Embryonic facial prominence (tissue), 1 donor: Measurements from ENCODE around the gene PIP5K1C.

Experiments
- DNase-seq: peaks from one replicate; pipeline ENCODE4 v3.0.0-alpha.2; 2016; ENCODE audit errors: extremely low spot score

Gene PIP5K1C, protein sequence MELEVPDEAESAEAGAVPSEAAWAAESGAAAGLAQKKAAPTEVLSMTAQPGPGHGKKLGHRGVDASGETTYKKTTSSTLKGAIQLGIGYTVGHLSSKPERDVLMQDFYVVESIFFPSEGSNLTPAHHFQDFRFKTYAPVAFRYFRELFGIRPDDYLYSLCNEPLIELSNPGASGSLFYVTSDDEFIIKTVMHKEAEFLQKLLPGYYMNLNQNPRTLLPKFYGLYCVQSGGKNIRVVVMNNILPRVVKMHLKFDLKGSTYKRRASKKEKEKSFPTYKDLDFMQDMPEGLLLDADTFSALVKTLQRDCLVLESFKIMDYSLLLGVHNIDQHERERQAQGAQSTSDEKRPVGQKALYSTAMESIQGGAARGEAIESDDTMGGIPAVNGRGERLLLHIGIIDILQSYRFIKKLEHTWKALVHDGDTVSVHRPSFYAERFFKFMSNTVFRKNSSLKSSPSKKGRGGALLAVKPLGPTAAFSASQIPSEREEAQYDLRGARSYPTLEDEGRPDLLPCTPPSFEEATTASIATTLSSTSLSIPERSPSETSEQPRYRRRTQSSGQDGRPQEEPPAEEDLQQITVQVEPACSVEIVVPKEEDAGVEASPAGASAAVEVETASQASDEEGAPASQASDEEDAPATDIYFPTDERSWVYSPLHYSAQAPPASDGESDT

DNA sequence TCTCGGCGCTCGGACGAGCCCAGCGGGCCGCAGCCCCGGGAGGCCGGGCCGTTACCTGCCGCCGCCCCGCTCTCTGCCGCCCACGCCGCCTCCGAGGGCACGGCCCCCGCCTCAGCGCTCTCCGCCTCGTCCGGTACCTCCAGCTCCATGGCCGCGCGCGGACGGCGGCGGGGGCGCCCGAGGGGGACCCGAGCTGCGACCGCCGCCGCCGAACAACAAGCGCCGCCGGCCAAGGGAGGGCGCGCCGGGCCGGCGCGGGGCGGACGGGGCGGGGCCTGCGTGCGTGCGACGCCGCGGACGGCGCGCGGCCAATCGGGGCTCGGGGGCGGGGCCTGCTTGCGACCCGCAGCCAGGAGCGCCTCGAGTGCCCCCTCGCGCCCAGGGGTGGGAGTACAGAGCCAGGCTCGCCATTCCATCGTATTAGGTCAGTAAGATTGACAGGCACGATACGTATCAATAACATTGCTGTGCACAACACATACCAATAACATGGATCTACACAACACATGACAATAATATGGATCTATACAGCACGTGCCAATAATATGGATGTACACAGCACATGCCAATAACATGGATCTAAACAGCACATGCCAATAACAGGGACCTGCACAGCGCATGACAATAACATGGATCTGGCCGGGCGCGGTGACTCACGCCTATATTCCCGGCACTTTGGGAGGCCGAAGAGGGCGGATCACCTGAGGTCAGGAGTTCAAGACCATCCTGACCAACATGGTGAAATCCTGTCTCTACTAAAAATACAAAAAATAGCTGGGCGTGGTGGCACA is at the start of gene PIP5K1C:
Gene PIP5K1C, minus strand, starts transcription at position 227 of the 791 bp plus-strand sequence. Its CDS starts 78 bp downstream, at position 149.
- DNase-seq: peak; percentile 62

DNA sequence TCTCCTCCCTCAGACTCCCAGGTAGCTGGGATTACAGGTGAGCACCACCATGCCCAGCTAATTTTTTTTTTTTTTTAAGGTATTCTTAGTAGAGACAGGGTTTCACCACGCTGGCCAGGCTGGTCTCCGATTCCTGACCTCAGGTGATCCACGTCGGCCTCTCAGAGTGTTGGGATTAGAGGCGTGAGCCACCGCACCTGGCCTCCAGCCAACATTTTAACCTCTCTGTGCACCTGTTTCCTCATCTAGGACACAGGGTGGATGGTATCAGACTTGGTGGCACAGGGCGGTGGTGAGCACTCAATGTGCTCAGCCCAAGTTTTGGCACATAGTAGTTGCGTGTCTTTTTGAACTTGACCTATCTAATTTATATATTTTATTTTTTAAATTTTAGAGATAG is 48.7 kb upstream of the PIP5K1C start:
- no peak for DNase-seq

DNA sequence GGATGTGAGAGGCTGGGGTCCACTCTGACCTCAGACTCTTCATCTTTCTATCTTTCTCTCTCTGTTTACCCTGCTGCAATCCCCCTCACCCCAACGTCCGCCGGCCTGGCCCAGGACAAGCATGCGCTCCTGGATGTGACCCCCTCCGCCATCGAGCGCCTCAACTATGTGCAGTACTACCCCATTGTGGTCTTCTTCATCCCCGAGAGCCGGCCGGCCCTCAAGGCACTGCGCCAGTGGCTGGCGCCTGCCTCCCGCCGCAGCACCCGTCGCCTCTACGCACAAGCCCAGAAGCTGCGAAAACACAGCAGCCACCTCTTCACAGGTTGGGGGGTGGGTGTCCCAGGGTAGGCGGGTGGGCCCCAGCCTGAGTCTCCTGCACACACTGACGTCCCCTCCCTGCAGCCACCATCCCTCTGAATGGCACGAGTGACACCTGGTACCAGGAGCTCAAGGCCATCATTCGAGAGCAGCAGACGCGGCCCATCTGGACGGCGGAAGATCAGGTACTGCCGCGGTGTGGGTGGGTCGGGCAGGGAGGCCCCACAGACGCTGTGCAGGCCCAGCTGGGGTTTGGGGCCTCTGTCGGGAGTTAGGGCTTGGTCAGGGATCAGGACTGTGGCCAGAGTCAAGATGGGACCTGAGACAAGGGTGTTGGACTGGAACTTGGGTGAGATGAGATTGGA is 46.2 kb upstream of the PIP5K1C start:
- no peak for DNase-seq

DNA sequence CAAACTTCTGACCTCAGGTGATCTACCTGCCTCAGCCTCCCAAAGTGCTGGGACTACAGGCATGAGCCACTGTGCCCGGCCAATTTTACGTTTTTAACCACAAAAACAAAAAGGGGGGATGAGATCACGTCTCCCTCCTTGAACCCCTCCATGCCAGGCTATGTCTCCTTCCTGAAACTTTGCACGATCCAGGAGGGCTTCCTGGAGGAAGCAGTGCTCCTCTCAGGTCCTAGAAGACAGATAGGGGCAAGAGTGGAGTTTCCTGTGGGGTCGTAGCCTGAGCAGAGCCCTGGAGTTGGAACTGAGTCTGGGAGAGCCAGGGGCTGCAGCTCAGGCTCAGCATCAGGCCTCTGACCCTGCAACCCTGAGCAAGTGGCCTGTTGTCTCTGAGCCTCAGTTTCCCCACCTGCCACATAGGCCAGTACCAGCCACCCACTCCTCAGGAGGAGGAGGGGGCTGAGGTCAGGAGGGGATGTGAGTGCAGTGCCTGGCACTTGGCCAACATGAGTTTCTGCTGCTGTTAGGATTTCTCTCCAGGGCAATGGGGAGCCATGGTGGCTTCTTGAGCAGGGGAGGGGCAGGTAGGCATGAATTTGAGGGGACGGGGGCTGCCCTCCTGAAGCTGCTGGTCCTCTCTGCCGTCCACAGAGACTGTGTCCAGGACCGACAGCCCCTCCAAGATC is 45.2 kb upstream of the PIP5K1C start:
- DNase-seq: no peak

DNA sequence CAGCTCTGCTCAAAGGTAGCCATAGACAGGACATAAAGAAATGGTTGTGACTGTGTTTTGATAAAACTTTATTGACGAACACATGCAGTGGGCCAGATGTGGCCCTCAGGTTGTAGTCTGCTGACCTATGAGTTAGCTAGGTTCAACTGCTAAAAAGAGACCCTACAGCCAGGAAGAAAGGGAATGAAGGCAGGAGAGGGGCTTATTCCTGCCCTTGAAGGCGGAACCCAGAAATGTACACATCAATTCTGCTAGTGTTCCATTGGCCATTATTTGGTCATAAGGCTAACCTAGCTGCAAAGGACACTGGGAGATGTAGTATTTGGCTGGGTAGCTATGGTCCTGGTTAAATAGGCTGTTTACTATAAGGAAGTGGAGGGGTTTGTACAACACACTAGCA is 43.2 kb upstream of the PIP5K1C start:
- DNase-seq: no peak

DNA sequence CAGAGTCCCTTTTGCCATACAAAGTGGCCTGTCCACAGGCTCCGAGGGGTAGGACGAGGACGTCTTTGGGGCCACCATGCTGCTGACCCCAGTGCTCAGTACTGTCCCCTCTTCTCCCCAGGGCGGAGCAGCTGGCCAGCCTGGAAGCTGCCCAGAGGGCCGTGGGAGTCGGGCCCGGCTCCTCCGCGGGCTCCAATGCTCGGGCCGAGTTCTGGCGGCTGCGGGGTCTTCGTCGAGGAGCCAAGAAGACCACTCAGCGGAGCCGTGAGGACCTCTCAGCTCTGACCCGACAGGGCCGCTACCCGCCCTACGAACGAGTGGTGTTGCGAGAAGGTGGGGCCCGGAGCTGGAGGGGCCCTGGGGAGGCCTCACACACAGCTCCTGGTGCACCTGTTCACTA is 40.2 kb upstream of the PIP5K1C start:
- DNase-seq: no peak

DNA sequence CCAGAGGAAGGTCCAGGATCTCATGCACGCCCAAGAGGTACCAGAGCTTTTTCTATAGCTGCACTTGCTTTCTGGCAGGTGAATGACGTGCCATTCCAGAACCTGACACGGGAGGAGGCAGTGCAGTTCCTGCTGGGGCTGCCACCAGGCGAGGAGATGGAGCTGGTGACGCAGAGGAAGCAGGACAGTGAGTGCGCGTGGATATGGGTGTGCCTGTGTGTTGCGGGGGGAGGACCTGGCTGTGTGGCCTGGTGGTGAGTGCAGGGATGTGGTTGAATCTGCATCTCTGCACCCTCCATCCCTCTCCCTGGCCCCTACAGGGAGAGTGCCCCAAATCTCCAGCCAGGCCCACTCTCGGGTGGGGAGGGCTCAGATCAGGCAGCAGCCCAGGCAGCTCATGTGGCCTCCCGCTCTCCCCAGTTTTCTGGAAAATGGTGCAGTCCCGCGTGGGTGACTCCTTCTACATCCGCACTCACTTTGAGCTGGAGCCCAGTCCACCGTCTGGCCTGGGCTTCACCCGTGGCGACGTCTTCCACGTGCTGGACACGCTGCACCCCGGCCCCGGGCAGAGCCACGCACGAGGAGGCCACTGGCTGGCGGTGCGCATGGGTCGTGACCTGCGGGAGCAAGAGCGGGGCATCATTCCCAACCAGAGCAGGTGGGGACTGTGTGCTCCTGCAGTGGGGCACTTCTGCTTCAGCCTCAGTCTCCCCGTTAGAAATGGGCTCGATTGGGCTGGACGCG is 38.4 kb upstream of the PIP5K1C start:
- DNase-seq: no peak

DNA sequence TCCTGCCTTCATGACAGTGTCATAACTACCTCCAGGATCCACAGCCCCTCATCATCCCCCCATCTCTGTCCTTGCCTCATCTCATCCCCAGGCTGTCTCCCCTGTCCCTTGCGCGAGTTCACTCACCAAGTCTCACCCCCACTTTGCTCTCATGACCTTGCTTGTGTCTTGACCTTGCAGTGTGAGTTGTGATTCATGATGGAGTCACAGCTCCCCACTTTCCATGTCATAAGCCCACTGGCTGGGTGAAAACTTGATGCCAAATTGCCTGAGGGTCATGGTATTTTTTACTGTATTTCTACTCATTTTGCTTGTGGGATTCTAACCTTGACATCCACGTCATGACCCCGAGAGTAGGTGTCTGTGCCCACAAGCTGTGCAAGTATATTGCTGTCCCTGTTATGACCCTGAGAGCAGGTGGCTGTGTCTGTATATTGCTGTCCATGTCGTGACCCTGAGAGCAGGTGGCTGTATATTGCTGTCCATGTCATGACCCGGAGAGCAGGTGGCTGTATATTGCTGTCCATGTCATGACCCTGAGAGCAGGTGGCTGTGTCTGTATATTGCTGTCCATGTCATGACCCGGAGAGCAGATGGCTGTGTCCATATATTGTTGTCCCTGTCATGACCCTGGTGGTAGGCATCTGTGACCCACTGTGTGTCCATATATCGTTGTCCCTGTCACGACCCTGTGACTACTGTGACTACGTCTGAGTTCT is 37.4 kb upstream of the PIP5K1C start:
- DNase-seq: no peak

DNA sequence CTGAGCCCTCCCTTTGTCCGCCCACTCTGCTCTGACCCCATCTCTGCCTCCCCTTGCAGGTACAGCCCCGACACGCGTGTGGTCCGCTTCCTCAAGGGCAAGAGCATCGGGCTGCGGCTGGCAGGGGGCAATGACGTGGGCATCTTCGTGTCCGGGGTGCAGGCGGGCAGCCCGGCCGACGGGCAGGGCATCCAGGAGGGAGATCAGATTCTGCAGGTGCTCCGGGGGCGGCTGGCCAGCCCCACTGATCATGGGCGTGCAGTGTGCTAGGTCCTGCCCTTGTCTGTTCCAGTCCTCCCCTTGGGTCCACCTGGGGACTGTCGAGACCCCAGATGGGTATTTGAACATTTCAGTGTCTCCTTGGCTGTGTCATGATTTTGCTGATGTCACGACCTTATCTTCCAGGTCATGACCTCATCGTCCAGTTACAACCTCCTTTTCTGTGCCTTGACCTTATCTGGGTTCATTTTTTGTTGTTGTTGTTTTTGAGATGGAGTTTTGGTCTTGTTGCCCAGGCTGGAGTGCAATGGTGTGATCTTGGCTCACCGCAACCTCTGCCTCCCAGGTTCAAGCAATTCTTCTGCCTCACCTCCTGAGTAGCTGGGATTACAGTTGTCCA is 35.9 kb upstream of the PIP5K1C start:
- DNase-seq: no peak

DNA sequence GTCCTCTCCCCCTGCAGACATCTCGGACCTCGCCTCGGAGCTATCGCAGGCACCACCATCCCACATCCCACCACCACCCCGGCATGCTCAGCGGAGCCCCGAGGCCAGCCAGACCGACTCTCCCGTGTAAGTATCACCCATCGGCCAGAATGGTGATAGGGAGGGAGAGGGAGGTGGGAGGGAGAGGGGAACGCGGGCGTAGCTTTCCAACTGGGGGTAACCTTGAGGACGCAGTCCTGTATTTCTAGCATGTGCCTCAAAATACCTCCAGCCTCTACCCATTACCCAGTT is 34.0 kb upstream of the PIP5K1C start:
- no peak for DNase-seq

DNA sequence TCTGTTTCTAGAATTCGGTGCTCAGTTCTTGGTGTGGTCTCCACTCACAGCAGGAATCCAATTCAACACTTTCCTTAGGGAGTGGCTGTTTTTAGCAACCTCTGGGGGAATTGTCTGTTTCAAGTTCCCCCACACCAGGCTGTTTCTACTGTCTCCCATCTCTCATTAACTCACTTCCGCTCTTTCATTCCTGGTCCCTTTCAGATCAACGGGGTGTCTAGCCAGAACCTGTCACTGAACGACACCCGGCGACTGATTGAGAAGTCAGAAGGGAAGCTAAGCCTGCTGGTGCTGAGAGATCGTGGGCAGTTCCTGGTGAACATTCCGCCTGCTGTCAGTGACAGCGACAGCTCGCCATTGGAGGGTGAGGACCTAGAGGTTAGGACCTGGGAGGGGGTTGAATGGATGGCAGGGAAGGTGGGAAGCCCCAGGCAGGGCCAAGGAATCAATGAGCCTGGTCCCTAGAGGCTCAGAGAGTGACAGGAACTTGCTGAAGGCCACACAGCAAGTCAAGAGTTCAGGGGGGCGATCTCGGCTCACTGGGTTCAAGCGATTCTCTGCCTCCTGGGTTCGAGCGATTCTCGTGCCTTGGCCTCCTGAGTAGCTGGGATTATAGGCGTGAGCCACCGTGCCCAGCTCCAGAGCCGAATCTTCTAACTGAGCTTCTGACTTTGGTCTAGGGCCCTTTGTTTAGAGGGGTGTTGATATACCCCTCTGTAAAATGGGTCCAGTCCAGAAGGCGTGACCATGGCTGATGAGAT is 33.5 kb upstream of the PIP5K1C start:
- DNase-seq: no peak

DNA sequence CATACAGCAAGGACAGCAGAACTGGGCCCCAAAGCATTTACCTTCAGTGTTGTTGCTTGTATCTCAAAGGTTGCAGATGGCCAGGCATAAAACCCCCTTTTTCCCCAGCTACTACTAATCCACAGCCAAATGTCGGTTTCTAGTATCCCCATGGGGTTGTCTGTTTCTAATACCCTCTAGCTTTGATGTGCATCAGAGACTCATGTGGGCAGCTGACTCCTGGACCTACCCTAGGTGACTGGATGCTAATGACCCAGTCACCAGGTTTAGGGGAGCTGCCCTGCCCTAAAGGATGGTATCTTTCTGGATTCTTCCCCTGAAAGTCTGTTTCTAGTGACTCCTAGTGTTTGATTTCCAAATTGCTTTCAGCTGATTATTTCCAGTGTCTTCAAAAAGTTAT is 31.8 kb upstream of the PIP5K1C start:
- DNase-seq: no peak

DNA sequence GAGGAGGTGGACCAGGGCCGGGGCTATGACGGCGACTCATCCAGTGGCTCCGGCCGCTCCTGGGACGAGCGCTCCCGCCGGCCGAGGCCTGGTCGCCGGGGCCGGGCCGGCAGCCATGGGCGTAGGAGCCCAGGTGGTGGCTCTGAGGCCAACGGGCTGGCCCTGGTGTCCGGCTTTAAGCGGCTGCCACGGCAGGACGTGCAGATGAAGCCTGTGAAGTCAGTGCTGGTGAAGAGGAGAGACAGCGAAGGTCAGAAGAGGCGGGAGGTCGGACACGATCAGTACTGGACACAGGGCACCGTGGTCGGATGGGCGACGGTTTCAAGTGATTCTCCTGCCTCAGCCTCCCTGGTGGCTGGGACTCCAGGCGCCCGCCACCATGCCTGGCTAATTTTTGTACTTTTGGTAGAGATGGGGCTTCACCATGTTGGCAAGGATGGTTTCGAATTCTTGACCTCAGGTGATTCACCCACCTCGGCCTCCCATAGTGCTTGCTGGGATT is 30.2 kb upstream of the PIP5K1C start:
- DNase-seq: no peak

DNA sequence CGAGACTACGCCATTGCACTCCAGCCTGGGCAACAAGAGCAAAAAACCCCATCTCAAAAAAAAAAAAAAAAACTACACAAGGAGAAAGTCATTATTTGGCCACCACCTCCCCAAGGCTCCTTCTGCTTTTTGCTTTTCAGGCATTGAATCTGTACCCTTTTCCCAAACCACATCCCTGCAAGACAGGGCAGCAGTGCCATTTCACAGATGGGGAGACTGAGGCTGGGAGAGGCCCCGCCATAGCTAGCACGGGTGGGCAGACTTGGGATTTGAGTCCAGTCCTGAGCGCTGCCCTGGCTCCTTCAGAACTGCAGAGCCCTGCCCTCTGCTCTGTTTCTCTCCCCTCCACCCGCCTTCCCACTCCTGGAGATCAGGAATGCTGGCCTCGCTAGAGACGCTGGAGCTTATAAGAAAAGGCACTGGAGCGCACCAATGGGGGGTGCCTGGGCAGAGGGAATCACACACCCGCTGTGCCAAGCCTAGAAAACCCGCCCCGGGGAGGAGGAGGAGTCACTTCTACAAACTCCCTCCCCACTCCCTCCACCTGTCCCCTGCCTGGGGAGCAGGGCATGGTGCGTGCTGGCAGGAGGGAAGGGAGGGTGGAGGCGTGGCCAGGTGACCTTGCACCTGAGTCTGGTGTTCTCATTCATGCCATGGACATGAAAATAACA is 25.5 kb upstream of the PIP5K1C start:
- no peak for DNase-seq

DNA sequence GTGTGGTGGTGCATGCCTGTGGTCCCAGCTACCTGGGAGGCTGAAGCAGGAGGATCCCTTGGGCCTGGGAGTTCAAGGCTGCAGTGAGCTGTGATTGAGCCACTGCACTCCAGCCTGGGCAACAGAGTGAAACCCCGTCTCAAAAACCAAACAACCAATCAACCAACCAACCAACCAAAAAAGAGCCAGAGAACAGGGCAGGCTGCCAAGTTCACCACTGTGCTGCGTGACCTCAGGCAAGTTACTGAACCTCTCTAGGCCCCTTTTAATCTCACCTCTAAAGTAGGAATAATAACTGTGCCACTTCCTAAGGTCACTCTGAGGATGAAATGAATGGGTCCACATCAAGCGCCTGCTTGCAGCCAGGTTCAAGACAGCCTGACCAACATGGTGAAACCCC is 24.9 kb upstream of the PIP5K1C start:
- DNase-seq: no peak

DNA sequence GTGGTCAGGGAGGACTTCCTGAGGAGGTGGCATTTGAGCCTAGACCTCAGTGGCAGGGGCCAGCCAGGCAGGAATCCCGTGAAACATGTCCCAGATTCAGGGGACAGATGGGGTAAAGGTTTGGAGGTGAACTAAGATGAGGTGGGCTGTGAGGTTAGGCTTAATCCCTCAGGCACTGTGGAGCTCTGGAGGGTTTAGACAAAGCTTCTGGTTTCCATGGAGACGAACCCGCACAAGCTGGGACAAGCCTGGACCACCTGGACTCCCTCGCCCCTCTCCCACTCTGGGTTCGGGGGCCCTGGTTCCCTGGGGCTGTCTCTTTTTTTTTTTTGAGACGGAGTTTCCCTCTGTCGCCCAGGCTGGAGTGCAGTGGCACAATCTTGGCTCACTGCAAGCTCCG is 23.6 kb upstream of the PIP5K1C start:
- DNase-seq: no peak

DNA sequence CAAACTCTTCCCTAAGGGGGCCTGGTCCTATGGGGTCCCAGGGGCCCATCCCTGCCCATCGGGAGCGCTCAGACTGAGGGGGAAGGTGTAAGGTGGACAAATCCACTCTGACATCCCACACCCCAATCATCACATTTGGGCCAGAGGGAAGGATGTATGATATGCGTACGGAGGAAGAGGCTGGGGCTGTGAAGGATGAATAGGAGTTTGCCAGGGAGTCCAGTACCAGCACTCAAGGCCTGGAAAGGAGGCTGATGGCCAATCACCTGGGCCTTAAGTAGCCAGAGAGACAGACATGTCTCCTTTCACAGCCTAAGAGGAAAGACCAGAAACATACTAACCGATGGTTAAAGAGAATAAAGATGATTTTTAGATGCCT is 22.8 kb upstream of the PIP5K1C start:
- DNase-seq: no peak

DNA sequence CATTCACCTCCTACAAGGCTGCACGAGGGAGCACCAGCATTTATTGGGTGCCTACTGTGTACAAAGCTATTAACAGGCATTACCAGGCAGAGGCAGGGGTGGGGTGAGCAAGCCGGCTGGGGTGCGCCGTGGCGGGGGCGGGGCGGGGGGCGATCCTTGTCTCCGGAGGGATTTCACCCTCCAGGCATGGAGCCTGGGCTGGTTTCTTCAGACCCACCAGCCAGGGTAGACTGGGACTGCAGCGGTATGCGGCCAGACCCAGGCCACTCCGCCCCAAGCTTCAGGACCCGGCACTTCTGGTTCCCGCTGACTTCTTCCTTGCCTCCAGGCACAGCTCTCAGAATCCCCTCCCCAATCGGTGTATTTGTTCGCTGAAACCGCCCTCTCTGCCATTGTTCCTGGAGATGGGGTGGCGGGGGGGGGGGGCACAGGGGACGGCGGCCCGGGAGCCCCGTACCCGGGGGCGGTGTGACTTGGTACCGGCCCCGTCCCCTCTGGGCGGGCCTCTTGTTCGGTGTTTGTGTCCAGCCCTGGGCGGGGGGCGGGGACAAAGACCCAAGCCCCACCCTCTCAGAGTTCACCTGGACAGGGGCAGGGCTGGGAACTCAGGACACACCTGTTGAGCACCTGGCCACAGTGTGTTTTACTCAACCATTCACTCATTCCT is 22.3 kb upstream of the PIP5K1C start:
- no peak for DNase-seq
